ENCODE results near the gene DSCAML1. TPM values are rescaled to one million over a fixed set of nuclear protein-coding genes. Genes with fewer than 3 reads are reported as not detected.
"Not testable (repeated sequence)": the region's sequence is repeated elsewhere in the genome, so short reads cannot be mapped to it uniquely, and the experiment has no call there.

The DSCAML1 gene
- total and polyA plus RNA-seq, 5 donors from 2014 or later = 0.08 to 1.6 (median 0.30) TPM; not detected in 1

GRCh38 chr11:117459979-117460300 is 337.1 kb downstream of the DSCAML1 start:
- Histone ChIP-seq H3K27me3 (ENCODE audit: control insufficient read depth, insufficient read depth, low read length) (no peaks in the 10 kb centered on the region), H3K9me3 (ENCODE audit: control insufficient read depth in 2 of 2, low read length in 2 of 2) (no peaks in the 10 kb centered on the region), H3K27ac (ENCODE audit: insufficient read depth, low read length, poor library complexity, severe bottlenecking) (no peak overlapping the region), H3K4me3 (ENCODE audit: low read depth, low read length) (no peak overlapping the region), H3K4me1 (ENCODE audit: control insufficient read depth, insufficient read depth, low read length, poor library complexity, severe bottlenecking) (peaks cover 4% of the 10 kb centered on the region), H3K36me3 (ENCODE audit: control insufficient read depth, insufficient read depth, low read length) (no peaks in the 10 kb centered on the region)
- DNase-seq (no peak), ATAC-seq (ENCODE audit: low read depth in 2 of 2) (no peak)
- Mint-ChIP-seq H3K4me3 (no peak overlapping the region), H3K27me3 (no peaks in the 10 kb centered on the region), H3K9me3 (peaks cover 0 to 3% (median 0%) of the 10 kb centered on the region in 7 donors), H3K4me1 (peaks cover 0 to 21% (median 7%) of the 10 kb centered on the region in 4 donors), H3K36me3 (peaks cover 4% of the 10 kb centered on the region), H3K27ac (peak overlapping the region in 1 of 3 donors; percentile 84)

GRCh38 chr11:117459123-117459978 is 337.7 kb downstream of the DSCAML1 start:
- Mint-ChIP-seq H3K36me3 (peaks cover 4% of the 10 kb centered on the region), H3K9me3 (peaks cover 0 to 5% (median 2%) of the 10 kb centered on the region in 7 donors), H3K4me3 (peak overlapping the region in 1 of 4 donors; percentile 32), H3K27me3 (no peaks in the 10 kb centered on the region), H3K27ac (no peak overlapping the region), H3K4me1 (peaks cover 0 to 21% (median 7%) of the 10 kb centered on the region in 4 donors)
- ATAC-seq (ENCODE audit: low read depth in 2 of 2) (no peak), DNase-seq (no peak)
- no peak overlapping the region for H3K27ac ChIP-seq (ENCODE audit: insufficient read depth, low read length, poor library complexity, severe bottlenecking)
- H3K4me1 ChIP-seq (ENCODE audit: control insufficient read depth, insufficient read depth, low read length, poor library complexity, severe bottlenecking) = peaks cover 4% of the 10 kb centered on the region
- H3K4me3 ChIP-seq (ENCODE audit: low read depth, low read length) = no peak overlapping the region
- no peaks in the 10 kb centered on the region for H3K36me3 ChIP-seq (ENCODE audit: control insufficient read depth, insufficient read depth, low read length)
- peaks cover 0 to 3% of the 10 kb centered on the region in 2 experiments for H3K9me3 ChIP-seq (ENCODE audit: control insufficient read depth in 2 of 2, low read length in 2 of 2)
- H3K27me3 ChIP-seq (ENCODE audit: control insufficient read depth, insufficient read depth, low read length) = no peaks in the 10 kb centered on the region

- Mint-ChIP-seq H3K36me3 (peaks cover 4% of the 10 kb centered on the region), H3K4me3 (no peak overlapping the region), H3K4me1 (peaks cover 0 to 21% (median 7%) of the 10 kb centered on the region in 4 donors), H3K27me3 (no peaks in the 10 kb centered on the region), H3K9me3 (peaks cover 0 to 11% (median 8%) of the 10 kb centered on the region in 7 donors), H3K27ac (peak overlapping the region in 2 of 3 donors; percentile 62 to 83)
- Histone ChIP-seq H3K4me1 (ENCODE audit: control insufficient read depth, insufficient read depth, low read length, poor library complexity, severe bottlenecking) (peaks cover 4% of the 10 kb centered on the region), H3K9me3 (ENCODE audit: control insufficient read depth in 2 of 2, low read length in 2 of 2) (peaks cover 0 to 7% of the 10 kb centered on the region in 2 experiments), H3K4me3 (ENCODE audit: low read depth, low read length) (no peak overlapping the region), H3K27me3 (ENCODE audit: control insufficient read depth, insufficient read depth, low read length) (no peaks in the 10 kb centered on the region), H3K36me3 (ENCODE audit: control insufficient read depth, insufficient read depth, low read length) (no peaks in the 10 kb centered on the region), H3K27ac (ENCODE audit: insufficient read depth, low read length, poor library complexity, severe bottlenecking) (no peak overlapping the region)
- no peak for ATAC-seq (ENCODE audit: low read depth in 2 of 2)
- peak in 1 of 3 donors; percentile 15 for DNase-seq
Measured at GRCh38 chr11:117458275-117459122, 338.5 kb downstream of the DSCAML1 start.

GRCh38 chr11:117457835-117458234 is 339.2 kb downstream of the DSCAML1 start:
- Histone ChIP-seq H3K27me3 (ENCODE audit: control insufficient read depth, insufficient read depth, low read length) (no peaks in the 10 kb centered on the region), H3K9me3 (ENCODE audit: control insufficient read depth in 2 of 2, low read length in 2 of 2) (peaks cover 0 to 7% of the 10 kb centered on the region in 2 experiments), H3K36me3 (ENCODE audit: control insufficient read depth, insufficient read depth, low read length) (no peaks in the 10 kb centered on the region), H3K27ac (ENCODE audit: insufficient read depth, low read length, poor library complexity, severe bottlenecking) (no peak overlapping the region), H3K4me1 (ENCODE audit: control insufficient read depth, insufficient read depth, low read length, poor library complexity, severe bottlenecking) (peaks cover 4% of the 10 kb centered on the region), H3K4me3 (ENCODE audit: low read depth, low read length) (no peak overlapping the region)
- Mint-ChIP-seq H3K9me3 (peaks cover 0 to 14% (median 8%) of the 10 kb centered on the region in 7 donors), H3K4me3 (no peak overlapping the region), H3K36me3 (peaks cover 4% of the 10 kb centered on the region), H3K4me1 (peaks cover 0 to 21% (median 7%) of the 10 kb centered on the region in 4 donors), H3K27me3 (no peaks in the 10 kb centered on the region), H3K27ac (peak overlapping the region; percentile 58 to 83 (median 62))
- no peak for DNase-seq
- peak in 1 of 2 donors; percentile 42 for ATAC-seq (ENCODE audit: low read depth in 2 of 2)

GRCh38 chr11:117457031-117457785 is 339.8 kb downstream of the DSCAML1 start:
- H3K27ac Mint-ChIP-seq = peak overlapping the region in 2 of 3 donors; percentile 62 to 83
- peaks cover 0 to 14% (median 8%) of the 10 kb centered on the region in 7 donors for H3K9me3 Mint-ChIP-seq
- Histone ChIP-seq H3K36me3 (ENCODE audit: control insufficient read depth, insufficient read depth, low read length) (no peaks in the 10 kb centered on the region), H3K27ac (ENCODE audit: insufficient read depth, low read length, poor library complexity, severe bottlenecking) (peak overlapping the region; percentile 50), H3K27me3 (ENCODE audit: control insufficient read depth, insufficient read depth, low read length) (no peaks in the 10 kb centered on the region), H3K4me1 (ENCODE audit: control insufficient read depth, insufficient read depth, low read length, poor library complexity, severe bottlenecking) (peaks cover 4% of the 10 kb centered on the region), H3K4me3 (ENCODE audit: low read depth, low read length) (no peak overlapping the region), H3K9me3 (ENCODE audit: control insufficient read depth in 2 of 2, low read length in 2 of 2) (peaks cover 0 to 7% of the 10 kb centered on the region in 2 experiments)
- DNase-seq (no peak), ATAC-seq (ENCODE audit: low read depth in 2 of 2) (no peak)
- H3K4me3 Mint-ChIP-seq = no peak overlapping the region
- H3K4me1 Mint-ChIP-seq = peaks cover 0 to 21% (median 7%) of the 10 kb centered on the region in 4 donors
- peaks cover 4% of the 10 kb centered on the region for H3K36me3 Mint-ChIP-seq
- no peaks in the 10 kb centered on the region for H3K27me3 Mint-ChIP-seq

- peak overlapping the region; percentile 60 for H3K27ac ChIP-seq (ENCODE audit: insufficient read depth, low read length, poor library complexity, severe bottlenecking)
- not testable (repeated sequence) for H3K27me3 ChIP-seq (ENCODE audit: control insufficient read depth, insufficient read depth, low read length); H3K9me3 ChIP-seq (ENCODE audit: control insufficient read depth in 2 of 2, low read length in 2 of 2); DNase-seq; H3K36me3 ChIP-seq (ENCODE audit: control insufficient read depth, insufficient read depth, low read length); H3K27ac Mint-ChIP-seq; H3K36me3 Mint-ChIP-seq; H3K27me3 Mint-ChIP-seq; H3K4me1 ChIP-seq (ENCODE audit: control insufficient read depth, insufficient read depth, low read length, poor library complexity, severe bottlenecking); H3K4me3 ChIP-seq (ENCODE audit: low read depth, low read length); ATAC-seq (ENCODE audit: low read depth in 2 of 2)
- H3K4me3 Mint-ChIP-seq = peak overlapping the region in 1 of 4 donors; percentile 8
- H3K4me1 Mint-ChIP-seq = peaks cover 0 to 21% (median 7%) of the 10 kb centered on the region in 4 donors
- H3K9me3 Mint-ChIP-seq = peaks cover 2 to 14% (median 10%) of the 10 kb centered on the region in 7 donors
Measured at GRCh38 chr11:117456721-117457029, 340.3 kb downstream of the DSCAML1 start.
